ENCODE data around the gene TWF1. TPM values are rescaled to one million over a fixed set of nuclear protein-coding genes. Genes with fewer than 3 reads are reported as not detected.

TWF1 gene
- total RNA-seq = 129 TPM

DNA sequence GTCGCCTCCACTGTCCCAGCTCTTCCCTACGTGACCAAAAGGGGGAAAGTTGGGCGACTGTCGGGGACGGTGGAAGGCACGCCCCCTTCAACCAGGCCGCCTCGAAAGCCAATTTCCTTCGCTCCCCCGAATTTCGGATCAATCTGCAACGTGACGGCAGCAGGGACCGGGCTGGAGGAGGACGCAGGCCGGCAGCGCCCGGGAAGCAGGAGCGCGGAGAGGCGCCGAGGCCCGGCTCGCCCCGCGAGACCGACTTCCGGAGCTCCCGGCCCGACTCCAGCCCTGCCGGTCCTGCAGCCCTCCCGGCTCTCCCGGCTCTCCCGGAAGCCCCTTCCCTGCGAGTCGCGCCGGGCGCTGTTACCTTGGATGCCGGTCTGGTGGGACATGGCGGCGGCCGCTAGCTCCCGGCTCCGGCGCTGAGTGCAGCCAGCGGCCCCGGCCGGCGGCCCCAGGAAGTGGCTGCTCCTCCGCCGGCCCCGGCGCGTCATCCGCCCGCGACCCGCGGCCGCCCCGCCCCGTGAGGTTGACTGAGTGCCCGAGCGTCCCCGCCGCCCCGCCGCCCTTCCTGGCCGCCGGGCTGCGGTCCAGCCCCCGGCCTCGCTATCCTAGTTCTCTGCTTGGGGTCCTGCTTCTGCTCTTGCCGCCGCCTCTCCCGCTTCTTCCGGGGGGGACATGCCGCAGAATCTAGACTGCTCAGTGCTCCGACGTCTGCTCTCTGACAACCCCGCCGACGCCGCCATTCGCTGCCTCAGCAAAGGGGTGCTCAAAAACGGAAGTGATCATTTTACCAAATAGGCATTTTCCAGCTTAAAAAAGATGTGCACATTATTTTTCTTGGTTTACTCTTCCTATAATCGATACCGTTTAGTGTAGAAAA lies at the start of gene TWF1:
TSS of gene TWF1 (minus strand) at position 458 of the 877 bp plus-strand sequence. CDS start at position 386, 72 bp downstream.

DNA sequence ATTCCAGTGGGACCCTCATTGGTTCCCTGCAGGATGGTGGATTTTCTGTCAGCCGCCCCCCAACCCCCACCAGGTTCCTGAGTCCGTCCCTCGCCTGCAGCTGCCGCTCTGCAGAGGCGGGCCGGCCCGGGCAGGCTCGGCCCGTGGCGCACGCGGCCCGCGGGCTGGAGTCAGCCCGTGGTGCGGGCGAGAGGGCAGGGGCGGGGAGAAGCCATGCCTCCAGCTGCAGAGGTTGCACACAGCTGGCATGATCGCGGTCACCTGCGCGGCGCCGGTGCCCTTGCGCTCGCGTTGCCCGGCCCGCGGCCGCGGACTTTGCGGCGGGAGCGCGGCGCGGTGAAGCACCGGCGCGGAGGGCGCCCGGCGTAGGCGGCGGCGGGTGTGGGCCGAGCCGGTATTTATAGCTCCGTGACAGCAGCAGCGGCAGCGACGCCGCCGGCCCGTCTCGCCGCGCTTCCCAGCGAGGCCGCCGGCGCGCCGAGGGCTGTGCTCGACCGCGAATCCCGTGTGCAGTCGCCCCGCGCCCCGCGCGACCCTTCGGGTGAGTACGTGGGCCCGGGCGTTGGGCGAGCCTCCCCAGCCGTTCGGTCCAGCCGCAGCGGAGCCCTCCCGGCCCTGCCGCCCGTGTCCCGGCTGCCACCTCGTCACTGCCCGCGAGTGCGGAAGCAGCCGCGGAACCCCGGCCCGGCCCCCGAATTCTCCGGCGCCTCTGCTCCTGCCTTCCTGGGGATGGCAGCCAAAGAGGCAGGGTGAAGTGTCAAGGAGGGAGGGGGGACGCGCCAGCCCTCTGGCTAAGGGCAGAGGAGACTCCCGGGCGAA lies 29.7 kb upstream of the TWF1 start, which contains the start of gene TMEM117:
TSS of gene TMEM117 (plus strand) at position 426 of the 819 bp plus-strand sequence.

DNA sequence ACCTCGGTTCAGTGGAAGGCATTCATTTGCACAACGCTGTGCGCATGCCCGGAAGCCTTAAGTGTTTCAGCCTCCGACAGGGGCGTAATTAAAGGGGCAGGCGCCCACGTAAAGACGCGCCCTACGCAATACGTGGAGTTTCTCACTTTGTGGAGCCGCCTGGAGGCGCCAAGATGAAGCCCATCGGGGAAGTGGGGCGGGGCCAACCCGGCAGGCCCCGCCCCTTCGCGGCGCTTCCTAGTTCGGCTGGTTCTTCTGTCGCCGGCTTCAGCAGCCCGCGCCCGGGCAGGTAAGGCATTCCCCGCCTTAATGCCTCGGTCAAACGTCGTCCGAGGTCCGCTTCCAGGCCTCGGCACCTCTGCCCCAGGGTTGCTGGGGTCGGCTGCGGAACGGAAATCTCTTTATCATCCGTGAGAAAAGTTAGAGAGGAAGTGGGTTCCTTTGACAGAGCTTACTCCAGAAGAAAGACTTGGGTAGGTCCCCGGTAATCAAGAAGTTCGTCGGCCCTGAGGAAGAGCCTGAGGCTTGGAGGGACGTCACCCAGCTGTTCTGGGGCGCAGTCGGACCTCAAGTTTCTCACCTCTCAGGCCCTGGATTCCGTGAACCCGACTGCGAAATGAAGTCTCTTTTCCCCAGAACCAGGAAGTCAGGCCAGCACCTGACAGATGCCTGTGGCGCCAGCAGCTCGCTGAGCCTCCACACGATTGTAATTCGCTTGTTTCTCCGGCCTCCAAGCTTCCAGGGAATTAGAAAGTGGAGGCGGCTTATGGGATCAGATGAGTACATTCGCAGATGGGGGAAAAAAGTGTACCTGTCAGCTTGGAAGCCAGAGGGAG lies 47.2 kb downstream of the TWF1 start, which contains the start of the genes IRAK4 and PUS7L:
TSS of gene IRAK4 (plus strand) at position 224 of the 836 bp plus-strand sequence. CDS start 9,161 bp downstream, outside the sequence.
TSS of gene PUS7L (minus strand) at position 63 of the 836 bp plus-strand sequence. CDS start 3,545 bp downstream, outside the sequence.

Other genes starting within 250 kb of the TWF1 start
- gene PUS7L, start 47.5 kb downstream of the TWF1 start, total RNA-seq = 24.5 TPM
- gene IRAK4, start 47.4 kb downstream of the TWF1 start, total RNA-seq = 6.2 TPM
- 21.0 TPM for gene TMEM117, start 29.8 kb upstream of the TWF1 start, total RNA-seq